HEK293 (cell line): ENCODE measurements around the gene DOK4.

ENCODE experiments used
- CTCF ChIP-seq: fragments of 450-650 bp; formaldehyde crosslinking; IDR thresholded peaks from 2 replicates; pipeline ENCODE4 v1.5.1; 2016; ENCODE audit warnings: missing biosample characterization, missing genetic modification characterization
- PRDM10 ChIP-seq: fragments of 450-650 bp; formaldehyde crosslinking; IDR thresholded peaks from 2 replicates; pipeline ENCODE4 v1.5.1; 2016; ENCODE audit warnings: missing biosample characterization, missing genetic modification characterization
- ZNF223 ChIP-seq: fragments of 450-650 bp; formaldehyde crosslinking; IDR thresholded peaks from 2 replicates; pipeline ENCODE4 v1.5.1; 2016; ENCODE audit warnings: missing biosample characterization, missing genetic modification characterization
- ZNF24 ChIP-seq: fragments of 450-650 bp; formaldehyde crosslinking; IDR thresholded peaks from 2 replicates; pipeline ENCODE4 v1.5.1; 2016; ENCODE audit warnings: missing biosample characterization, missing genetic modification characterization
- ZNF549 ChIP-seq: fragments of 450-650 bp; IDR thresholded peaks from 2 replicates; pipeline ENCODE4 v1.5.1; 2018; ENCODE audit warnings: missing biosample characterization, missing genetic modification characterization, mild to moderate bottlenecking, inconsistent platforms, moderate library complexity
- ZNF777 ChIP-seq: fragments of 450-650 bp; formaldehyde crosslinking; IDR thresholded peaks from 2 replicates; pipeline ENCODE4 v1.5.1; 2017; ENCODE audit warnings: missing biosample characterization, missing genetic modification characterization, borderline replicate concordance

- TF ChIP-seq ZNF223 (no peak), CTCF (tag by site-specific recombination) (no peak), ZNF549 (tag by site-specific recombination) (no peak), PRDM10 (tag by site-specific recombination) (no peak), ZNF24 (tag by site-specific recombination) (no peak), ZNF777 (tag by site-specific recombination) (no peak)
Measured at GRCh38 chr16:57427307-57427706, 59.0 kb downstream of the DOK4 start.
